IPS DF 6.9 (cell line): ENCODE measurements around the gene EFNA3.
A peak's percentile ranks its signal among the peaks of the same experiment; 100 is the strongest.

Experiments
- DNase-seq: peaks from one replicate; pipeline ENCODE4 v3.0.0-alpha.2; 2013; ENCODE audit warnings: low read depth, low spot score
- H3K27ac ChIP-seq: one replicate; pipeline ENCODE4 v1.5.1; 2013; ENCODE audit warnings: low read length, control low read depth
- H3K27me3 ChIP-seq: 2 replicates; pipeline ENCODE4 v1.6.1; 2013; ENCODE audit warnings: mild to moderate bottlenecking, low read length; ENCODE audit not compliant: control insufficient read depth, insufficient read depth
- H3K36me3 ChIP-seq: 2 replicates; pipeline ENCODE4 v1.6.1; 2013; ENCODE audit warnings: low read length; ENCODE audit not compliant: control insufficient read depth, insufficient read depth
- H3K4me1 ChIP-seq: 2 replicates; pipeline ENCODE4 v1.6.1; 2013; ENCODE audit warnings: low read length; ENCODE audit not compliant: control insufficient read depth, insufficient read depth
- H3K4me3 ChIP-seq: 2 replicates; pipeline ENCODE4 v1.5.1; 2013; ENCODE audit warnings: mild to moderate bottlenecking, low read length
- H3K9me3 ChIP-seq: 2 replicates; pipeline ENCODE4 v1.6.1; 2013; ENCODE audit warnings: low read length, inconsistent platforms; ENCODE audit not compliant: control insufficient read depth, insufficient read depth
- WGBS: extraction: QIAGEN DNeasy Blood & Tissue Kit; methylation state at CpG from one replicate; pipeline ENCODE4 v1.1.7; 2013; ENCODE audit warnings: mixed read lengths, missing lambda C conversion rate; ENCODE audit not compliant: insufficient read length, insufficient coverage; 5-methylcytosine and 5-hydroxymethylcytosine counted together

The EFNA3 gene

DNA sequence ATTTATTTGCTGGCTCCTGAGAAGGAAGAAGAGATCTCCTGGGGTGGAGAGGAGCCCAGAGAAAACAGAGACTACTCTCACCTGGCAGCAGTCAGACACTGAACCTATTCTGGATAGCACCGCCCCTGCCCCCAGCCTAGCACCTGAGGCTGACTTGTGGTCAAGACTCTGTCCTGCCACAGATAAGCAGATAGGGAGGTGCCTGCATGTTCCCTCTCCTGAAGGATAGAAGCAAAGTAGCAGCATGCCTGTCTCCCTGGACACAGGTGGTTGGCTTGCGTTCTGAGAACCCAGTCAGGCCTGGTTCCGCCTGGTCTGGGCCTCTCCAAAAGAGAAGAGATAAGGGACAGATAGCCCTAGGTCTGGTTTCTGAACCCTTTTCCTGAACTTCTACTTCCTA lies 1.3 kb upstream of the EFNA3 start:
- no CpG with 5 or more reads among the region's 3 CpGs for WGBS
- H3K9me3 ChIP-seq, result no peaks in the 10 kb centered on the region
- no peak for DNase-seq
- H3K4me1 ChIP-seq, result peaks cover 7% of the 10 kb centered on the region
- peaks cover 35% of the 10 kb centered on the region for H3K27me3 ChIP-seq
- no peak overlapping the region for H3K4me3 ChIP-seq
- no peaks in the 10 kb centered on the region for H3K36me3 ChIP-seq
- no peak overlapping the region for H3K27ac ChIP-seq

DNA sequence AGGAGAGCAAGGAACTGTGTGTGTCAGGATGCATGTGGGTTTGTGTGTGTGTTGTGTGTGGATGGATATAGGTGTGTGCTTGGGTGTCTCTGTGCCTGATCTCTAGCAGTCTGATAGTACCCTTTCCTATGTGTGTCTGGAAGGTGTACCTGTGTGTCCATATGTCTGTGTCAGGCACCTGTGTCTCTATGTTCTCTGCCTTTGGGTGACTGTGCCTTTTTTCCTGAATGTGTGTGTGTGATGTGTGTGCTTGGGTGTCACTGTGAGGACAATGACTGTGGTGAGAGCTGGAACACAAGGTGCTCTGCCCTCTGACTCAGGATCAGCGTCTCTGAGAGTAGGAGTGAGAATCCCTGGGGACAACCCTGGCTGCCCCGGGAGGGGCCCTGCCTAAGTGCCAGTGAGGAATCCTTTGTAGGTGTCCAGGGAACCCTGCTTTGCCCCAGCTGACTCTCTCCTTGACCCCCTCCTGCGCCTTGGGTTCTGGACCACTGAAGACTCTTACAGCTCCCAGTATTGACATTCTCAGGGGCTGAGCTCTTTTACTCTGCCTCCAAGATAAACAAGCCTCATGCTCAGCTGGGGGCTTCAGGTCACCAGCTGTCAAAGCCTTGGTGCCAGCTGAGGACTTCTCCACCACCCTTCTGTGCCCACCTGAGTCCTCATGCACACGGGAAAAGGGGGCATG lies 735 bp upstream of the EFNA3 start:
- H3K9me3 ChIP-seq, result no peaks in the 10 kb centered on the region
- peaks cover 4% of the 10 kb centered on the region; the same call in 1 of the 2 replicates for H3K4me1 ChIP-seq
- peaks cover 40% of the 10 kb centered on the region for H3K27me3 ChIP-seq
- no peak overlapping the region for H3K27ac ChIP-seq
- no peaks in the 10 kb centered on the region for H3K36me3 ChIP-seq
- WGBS, result no CpG with 5 or more reads among the region's 4 CpGs
- H3K4me3 ChIP-seq, result peak overlapping the region; percentile 55; the same call in 1 of the 2 replicates
- no peak for DNase-seq

DNA sequence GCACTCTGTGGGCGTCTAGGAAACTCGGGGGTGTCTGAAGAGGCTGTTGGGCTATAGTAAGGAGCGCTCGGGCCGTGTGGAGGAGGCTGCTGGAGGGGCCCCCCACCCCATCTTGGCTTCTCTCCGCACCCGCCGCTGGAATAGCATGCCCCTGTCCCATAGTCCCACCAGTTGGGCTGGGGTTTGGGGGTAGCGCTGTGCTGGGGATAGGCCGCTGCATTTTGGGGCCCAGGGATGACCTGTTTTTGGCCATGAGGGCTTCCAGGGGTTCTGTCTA lies 511 bp downstream of the EFNA3 start:
- peaks cover 50% of the 10 kb centered on the region for H3K27me3 ChIP-seq
- no peaks in the 10 kb centered on the region for H3K9me3 ChIP-seq
- peak overlapping the region; percentile 55; the same call in 1 of the 2 replicates for H3K4me3 ChIP-seq
- no peak overlapping the region for H3K27ac ChIP-seq
- no peaks in the 10 kb centered on the region for H3K36me3 ChIP-seq
- WGBS, result no CpG with 5 or more reads among the region's 10 CpGs
- H3K4me1 ChIP-seq, result 0 out of 2 replicates have a peak, but pooled peaks cover 1% of the 10 kb centered on the region
- no peak for DNase-seq

GRCh38 chr1:155079487-155080311 lies 1.1 kb downstream of the EFNA3 start:
- Histone ChIP-seq H3K9me3 (no peaks in the 10 kb centered on the region), H3K27ac (no peak overlapping the region), H3K27me3 (peaks cover 50% of the 10 kb centered on the region), H3K4me3 (peak overlapping the region; percentile 55; the same call in 1 of the 2 replicates), H3K4me1 (peaks cover 4% of the 10 kb centered on the region; the same call in 1 of the 2 replicates), H3K36me3 (no peaks in the 10 kb centered on the region)
- WGBS, result no CpG with 5 or more reads among the region's 67 CpGs
- DNase-seq, result no peak

DNA sequence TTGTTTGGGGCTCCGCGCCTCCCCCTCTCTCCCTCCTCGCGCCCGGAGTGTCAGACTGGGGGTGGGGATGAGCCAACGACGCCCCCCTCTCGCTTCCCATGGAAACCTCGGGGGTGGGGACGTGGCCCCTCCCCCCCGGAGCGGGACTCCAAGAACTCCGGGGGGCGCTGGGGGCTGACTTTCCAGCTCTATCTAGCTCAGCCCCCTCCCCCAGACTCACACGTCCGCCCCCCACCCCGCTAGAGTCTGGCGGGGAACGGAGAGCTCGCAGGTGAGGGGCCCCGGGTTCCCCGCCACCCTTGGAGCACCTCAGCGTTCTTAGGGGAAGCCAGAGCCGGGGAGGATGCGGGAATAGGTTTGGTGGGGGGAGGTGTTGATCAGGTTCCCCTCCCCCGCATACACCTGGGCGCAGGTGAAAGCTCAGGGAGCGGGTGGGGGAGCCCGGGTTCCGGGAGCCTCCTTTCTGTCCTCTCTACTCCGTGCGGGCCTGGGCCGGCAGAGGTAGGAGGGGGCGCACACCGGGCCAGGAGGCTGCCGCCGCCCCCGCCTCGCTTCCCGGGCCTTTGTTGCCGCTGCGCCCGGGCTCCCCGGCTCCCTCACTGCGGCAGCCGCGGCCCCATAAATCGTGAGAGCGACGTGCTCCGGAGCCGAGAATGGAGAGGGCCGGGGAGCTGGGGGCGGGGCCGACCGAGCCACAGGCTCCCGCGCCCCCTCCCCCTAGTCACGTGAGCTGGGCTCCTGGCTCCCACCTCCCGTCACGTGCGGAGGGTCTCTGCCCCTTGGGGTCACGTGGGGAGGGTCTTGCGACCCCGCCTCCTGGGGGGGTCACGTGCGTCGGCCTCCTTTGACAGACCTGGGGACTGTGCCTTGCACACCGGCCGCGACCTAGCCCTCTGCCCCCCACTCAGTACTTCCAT lies 1.9 kb downstream of the EFNA3 start:
- DNase-seq, result no peak
- peaks cover 4% of the 10 kb centered on the region; the same call in 1 of the 2 replicates for H3K4me1 ChIP-seq
- H3K9me3 ChIP-seq, result no peaks in the 10 kb centered on the region
- WGBS, result no CpG with 5 or more reads among the region's 71 CpGs
- peak overlapping the region; percentile 55; the same call in 1 of the 2 replicates for H3K4me3 ChIP-seq
- peaks cover 50% of the 10 kb centered on the region for H3K27me3 ChIP-seq
- no peak overlapping the region for H3K27ac ChIP-seq
- H3K36me3 ChIP-seq, result no peaks in the 10 kb centered on the region

DNA sequence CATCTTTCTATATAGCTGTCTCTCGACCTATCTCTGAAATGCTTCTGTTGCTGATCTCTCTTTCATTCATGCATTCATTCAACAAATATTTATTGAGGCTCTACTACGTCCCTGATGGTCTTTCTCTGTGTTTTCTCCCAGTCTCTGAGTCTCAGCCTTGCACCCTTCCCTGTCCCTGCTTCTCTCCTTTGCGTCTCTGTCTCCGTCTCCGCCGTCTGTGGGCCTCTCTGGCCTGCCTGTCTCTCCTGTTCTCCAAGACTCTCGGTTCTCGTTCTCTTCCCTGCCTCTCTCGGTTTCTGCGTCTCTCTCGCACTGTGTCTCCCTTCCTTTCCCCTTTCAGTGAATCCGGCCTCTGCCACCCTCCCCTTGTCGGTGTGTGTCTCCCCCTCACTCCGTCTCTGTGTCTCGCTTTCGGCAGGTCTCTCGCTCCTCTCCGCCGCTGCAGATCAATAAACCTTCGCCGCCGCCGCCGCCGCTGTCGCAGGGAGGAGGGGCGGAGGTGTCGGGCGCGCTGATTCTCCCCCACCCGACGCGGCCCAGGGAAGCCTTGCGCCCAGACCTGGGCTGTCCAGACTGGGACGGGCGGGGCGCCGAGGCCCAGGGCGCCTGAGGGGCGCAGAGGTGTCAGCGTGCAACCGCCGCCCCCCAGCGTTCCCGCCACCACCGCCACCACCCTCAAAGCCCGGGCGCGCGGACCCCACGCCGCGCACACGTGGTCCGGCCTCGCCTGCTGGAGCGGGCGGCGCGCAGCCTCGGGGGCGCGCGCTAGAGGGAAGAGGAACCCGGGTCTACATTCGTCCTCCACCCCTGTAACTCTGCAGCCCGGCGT lies 3.0 kb downstream of the EFNA3 start:
- no peak overlapping the region for H3K27ac ChIP-seq
- peaks cover 50% of the 10 kb centered on the region for H3K27me3 ChIP-seq
- peaks cover 6% of the 10 kb centered on the region; the same call in 1 of the 2 replicates for H3K4me1 ChIP-seq
- H3K4me3 ChIP-seq, result peak overlapping the region; percentile 5; the same call in 1 of the 2 replicates
- DNase-seq, result no peak
- no CpG with 5 or more reads among the region's 68 CpGs for WGBS
- H3K36me3 ChIP-seq, result no peaks in the 10 kb centered on the region
- no peaks in the 10 kb centered on the region for H3K9me3 ChIP-seq

DNA sequence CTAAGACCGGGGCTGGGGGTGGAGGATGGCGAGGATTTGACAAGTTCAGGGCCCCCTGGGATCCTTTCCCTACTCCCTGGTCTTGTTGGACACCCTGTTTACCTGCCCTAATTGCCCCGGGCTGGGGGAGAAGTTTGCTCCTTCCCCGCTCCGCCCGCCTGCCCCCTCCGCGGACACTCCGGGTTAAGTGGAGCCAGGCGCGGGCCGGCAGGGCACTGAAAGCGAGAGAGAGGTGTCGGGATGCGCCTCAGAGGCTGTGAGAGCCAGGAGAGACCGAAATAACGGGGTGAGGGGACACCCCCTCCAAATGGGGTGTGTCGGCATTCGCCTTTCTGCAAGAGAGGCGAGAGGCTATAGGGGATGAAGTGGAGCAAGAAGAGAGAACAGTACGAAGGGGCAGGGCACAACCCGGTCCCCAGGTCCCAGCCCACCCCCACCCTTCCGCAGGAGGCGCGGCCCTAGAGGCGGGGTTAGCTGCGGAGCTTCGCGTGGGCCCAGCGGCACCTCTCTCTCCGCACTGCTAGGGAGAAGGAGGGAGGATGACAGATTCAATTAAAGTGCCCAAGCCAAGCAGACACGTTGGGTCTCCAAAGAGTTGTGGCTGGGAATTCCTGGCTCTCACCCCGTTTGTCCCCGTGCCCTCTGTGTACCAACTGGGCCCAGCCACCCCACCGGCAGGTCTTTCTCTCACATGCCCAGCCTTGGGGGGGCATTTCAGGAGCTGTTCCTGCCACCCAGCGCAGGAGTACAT lies 3.8 kb downstream of the EFNA3 start:
- H3K27me3 ChIP-seq, result peaks cover 48% of the 10 kb centered on the region
- H3K4me3 ChIP-seq, result no peak overlapping the region; the same call in 1 of the 2 replicates
- WGBS, result no CpG with 5 or more reads among the region's 36 CpGs
- H3K9me3 ChIP-seq, result no peaks in the 10 kb centered on the region
- no peak overlapping the region for H3K27ac ChIP-seq
- DNase-seq, result no peak
- no peaks in the 10 kb centered on the region for H3K36me3 ChIP-seq
- H3K4me1 ChIP-seq, result peaks cover 6% of the 10 kb centered on the region; the same call in 1 of the 2 replicates

DNA sequence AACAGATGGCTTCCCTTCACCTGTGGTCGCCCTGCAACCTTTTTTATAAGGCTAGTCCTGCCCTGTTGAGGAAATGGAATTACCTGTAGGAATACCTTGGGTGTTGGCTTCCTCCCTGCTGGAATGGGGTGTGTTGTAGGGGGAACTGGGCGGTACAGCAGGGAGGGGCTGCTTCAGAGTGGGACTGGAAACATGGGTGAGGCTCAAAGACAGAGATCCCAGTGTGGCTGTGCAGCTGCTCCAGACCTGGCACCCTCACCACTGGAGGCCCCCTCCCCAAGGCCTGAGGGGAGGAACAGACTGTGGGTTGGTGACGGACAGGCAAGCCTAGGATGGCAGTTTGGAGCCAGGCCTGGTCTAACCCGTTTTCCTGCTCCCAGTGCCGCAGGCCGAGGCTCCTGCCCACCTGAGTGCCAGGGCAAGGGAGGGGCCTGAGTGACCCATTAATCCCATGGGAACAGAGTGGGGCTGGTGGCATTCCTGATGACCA lies 4.5 kb downstream of the EFNA3 start:
- peaks cover 6% of the 10 kb centered on the region; the same call in 1 of the 2 replicates for H3K4me1 ChIP-seq
- H3K27ac ChIP-seq, result no peak overlapping the region
- no peak overlapping the region for H3K4me3 ChIP-seq
- WGBS, result no CpG with 5 or more reads among the region's 6 CpGs
- no peaks in the 10 kb centered on the region for H3K36me3 ChIP-seq
- DNase-seq, result no peak
- peaks cover 44% of the 10 kb centered on the region for H3K27me3 ChIP-seq
- no peaks in the 10 kb centered on the region for H3K9me3 ChIP-seq
